Measurements from ENCODE around the gene SEPTIN5.

GRCh38 chr22:19686946-19687345 lies 27.4 kb upstream of the SEPTIN5 start:
- TF ChIP-seq CTCF (IDR thresholded peaks at IDR 0.05) (no peak), POLR2A (IDR thresholded peaks at IDR 0.05) (no peak)
